Activated T-cell treated with anti-CD3 and anti-CD28 coated beads, Interleukin-2, amount 50 U/mL, for 72 hours (primary cell): ENCODE measurements around the gene KYNU. TPM values are rescaled to one million over a fixed set of nuclear protein-coding genes. Genes with fewer than 3 reads are reported as not detected.

ENCODE experiments used
- ATAC-seq, 2 donors: fragments of 150-1000 bp; cut with Tn5 transposase; replicated peaks in 1 of 2; 2 replicates each; pipeline ENCODE4 v1.10.0; 2021; ENCODE audit warnings: moderate library complexity in 2 of 2, mild to moderate bottlenecking in 1 of 2
- DNase-seq, 2 donors: peaks; one replicate each; pipeline ENCODE4 v3.0.0; 2021 to 2022; ENCODE audit warnings: mixed read lengths in 1 of 2
- H3K27ac Mint-ChIP-seq: one replicate; pipeline ENCODE4 v1.8.0; 2022; ENCODE audit warnings: mild to moderate bottlenecking, moderate library complexity, mixed read lengths
- H3K27me3 Mint-ChIP-seq: one replicate; pipeline ENCODE4 v1.8.0; 2022; ENCODE audit warnings: low read depth, mixed read lengths
- H3K36me3 Mint-ChIP-seq, 2 donors: one replicate each; pipeline ENCODE4 v1.8.0; 2022; ENCODE audit warnings: mixed read lengths in 2 of 2, mild to moderate bottlenecking in 1 of 2; ENCODE audit not compliant: insufficient read depth in 2 of 2
- H3K4me1 Mint-ChIP-seq: one replicate; pipeline ENCODE4 v1.8.0; 2022; ENCODE audit warnings: low read depth, mixed read lengths
- H3K4me3 Mint-ChIP-seq, 2 donors: one replicate each; pipeline ENCODE4 v1.8.0; 2022; ENCODE audit warnings: mild to moderate bottlenecking in 2 of 2, mixed read lengths in 2 of 2, moderate library complexity in 2 of 2
- H3K9me3 Mint-ChIP-seq, 2 donors: one replicate each; pipeline ENCODE4 v1.8.0; 2022; ENCODE audit warnings: mixed read lengths in 2 of 2
- total RNA-seq, 2 donors: library from RNA; stranded (reverse); gene quantifications; one replicate each; pipeline ENCODE4 v1.2.3, GENCODE V29; 2022

The KYNU gene
- total RNA-seq, 2 donors from 2014 or later: 0.14 to 0.35 TPM

- no peak overlapping the region for H3K27ac Mint-ChIP-seq
- no peaks in the 10 kb centered on the region for H3K36me3 Mint-ChIP-seq
- H3K9me3 Mint-ChIP-seq: no peaks in the 10 kb centered on the region
- H3K27me3 Mint-ChIP-seq: no peaks in the 10 kb centered on the region
- H3K4me3 Mint-ChIP-seq: no peak overlapping the region
- no peaks in the 10 kb centered on the region for H3K4me1 Mint-ChIP-seq
- no peak for DNase-seq
- ATAC-seq: no peak
Observed at GRCh38 chr2:142989273-142990204, 112.1 kb downstream of the KYNU start.

GRCh38 chr2:142991295-142991694 is 113.8 kb downstream of the KYNU start:
- ATAC-seq: no peak
- no peak for DNase-seq
- no peaks in the 10 kb centered on the region for H3K9me3 Mint-ChIP-seq
- no peaks in the 10 kb centered on the region for H3K4me1 Mint-ChIP-seq
- H3K27me3 Mint-ChIP-seq: no peaks in the 10 kb centered on the region
- no peak overlapping the region for H3K27ac Mint-ChIP-seq
- no peak overlapping the region for H3K4me3 Mint-ChIP-seq
- H3K36me3 Mint-ChIP-seq: no peaks in the 10 kb centered on the region

GRCh38 chr2:142992840-142993239 is 115.4 kb downstream of the KYNU start:
- ATAC-seq: no peak
- H3K27ac Mint-ChIP-seq: no peak overlapping the region
- H3K27me3 Mint-ChIP-seq: peaks cover 9% of the 10 kb centered on the region
- H3K4me3 Mint-ChIP-seq: no peak overlapping the region
- no peaks in the 10 kb centered on the region for H3K9me3 Mint-ChIP-seq
- no peaks in the 10 kb centered on the region for H3K36me3 Mint-ChIP-seq
- DNase-seq: no peak
- no peaks in the 10 kb centered on the region for H3K4me1 Mint-ChIP-seq

GRCh38 chr2:142993771-142994170 is 116.3 kb downstream of the KYNU start:
- no peak overlapping the region for H3K27ac Mint-ChIP-seq
- no peak for ATAC-seq
- H3K4me3 Mint-ChIP-seq: no peak overlapping the region

GRCh38 chr2:142994665-142995064 is 117.2 kb downstream of the KYNU start:
- ATAC-seq (no peak), DNase-seq (no peak)
- Mint-ChIP-seq H3K9me3 (no peaks in the 10 kb centered on the region), H3K27ac (no peak overlapping the region), H3K4me3 (no peak overlapping the region), H3K4me1 (no peaks in the 10 kb centered on the region), H3K27me3 (peaks cover 15% of the 10 kb centered on the region), H3K36me3 (no peaks in the 10 kb centered on the region)

More at GRCh38 chr2:142993771-142994170, 116.3 kb downstream of the KYNU start:
- no peak for DNase-seq
- Mint-ChIP-seq H3K27me3 (peaks cover 15% of the 10 kb centered on the region), H3K9me3 (no peaks in the 10 kb centered on the region), H3K4me1 (no peaks in the 10 kb centered on the region), H3K36me3 (no peaks in the 10 kb centered on the region)

- no peak for ATAC-seq
- Mint-ChIP-seq H3K27me3 (peaks cover 15% of the 10 kb centered on the region), H3K36me3 (no peaks in the 10 kb centered on the region), H3K4me1 (no peaks in the 10 kb centered on the region), H3K27ac (no peak overlapping the region), H3K9me3 (no peaks in the 10 kb centered on the region), H3K4me3 (no peak overlapping the region)
- DNase-seq: no peak
Observed at GRCh38 chr2:142997231-142997630, 119.8 kb downstream of the KYNU start.

- Mint-ChIP-seq H3K36me3 (no peaks in the 10 kb centered on the region), H3K4me3 (no peak overlapping the region), H3K27me3 (peaks cover 22% of the 10 kb centered on the region), H3K9me3 (no peaks in the 10 kb centered on the region), H3K4me1 (no peaks in the 10 kb centered on the region), H3K27ac (no peak overlapping the region)
- ATAC-seq (no peak), DNase-seq (no peak)
Observed at GRCh38 chr2:143000599-143000998, 123.1 kb downstream of the KYNU start.

GRCh38 chr2:143001501-143001900 is 124.0 kb downstream of the KYNU start:
- DNase-seq: no peak
- H3K27me3 Mint-ChIP-seq: peaks cover 22% of the 10 kb centered on the region
- no peak overlapping the region for H3K4me3 Mint-ChIP-seq
- H3K36me3 Mint-ChIP-seq: peaks cover 0 to 3% of the 10 kb centered on the region in 2 donors
- no peak for ATAC-seq
- H3K9me3 Mint-ChIP-seq: no peaks in the 10 kb centered on the region
- H3K27ac Mint-ChIP-seq: no peak overlapping the region
- H3K4me1 Mint-ChIP-seq: no peaks in the 10 kb centered on the region

- DNase-seq: no peak
- no peak for ATAC-seq
- Mint-ChIP-seq H3K4me1 (no peaks in the 10 kb centered on the region), H3K4me3 (peak overlapping the region in 1 of 2 donors; percentile 43), H3K9me3 (peaks cover 2% of the 10 kb centered on the region in 2 donors), H3K36me3 (no peaks in the 10 kb centered on the region), H3K27ac (peak overlapping the region; percentile 48), H3K27me3 (peaks cover 11% of the 10 kb centered on the region)
Observed at GRCh38 chr2:143015656-143016055, 138.2 kb downstream of the KYNU start.

GRCh38 chr2:143026411-143027054 is 149.1 kb downstream of the KYNU start:
- Mint-ChIP-seq H3K27me3 (peaks cover 7% of the 10 kb centered on the region), H3K4me1 (peaks cover 1% of the 10 kb centered on the region), H3K27ac (no peak overlapping the region), H3K9me3 (no peaks in the 10 kb centered on the region), H3K4me3 (no peak overlapping the region), H3K36me3 (no peaks in the 10 kb centered on the region)
- DNase-seq (no peak), ATAC-seq (no peak)

- no peak overlapping the region for H3K27ac Mint-ChIP-seq
- H3K9me3 Mint-ChIP-seq: no peaks in the 10 kb centered on the region
- peaks cover 7% of the 10 kb centered on the region for H3K4me1 Mint-ChIP-seq
- no peak overlapping the region for H3K4me3 Mint-ChIP-seq
- peaks cover 18% of the 10 kb centered on the region for H3K27me3 Mint-ChIP-seq
- H3K36me3 Mint-ChIP-seq: no peaks in the 10 kb centered on the region
- ATAC-seq (no peak), DNase-seq (no peak)
Observed at GRCh38 chr2:143029141-143029540, 151.7 kb downstream of the KYNU start.

- Mint-ChIP-seq H3K4me3 (no peak overlapping the region), H3K27ac (no peak overlapping the region), H3K9me3 (no peaks in the 10 kb centered on the region), H3K36me3 (no peaks in the 10 kb centered on the region), H3K4me1 (peaks cover 7% of the 10 kb centered on the region), H3K27me3 (peaks cover 18% of the 10 kb centered on the region)
- ATAC-seq (no peak), DNase-seq (no peak)
Observed at GRCh38 chr2:143030127-143030526, 152.7 kb downstream of the KYNU start.

GRCh38 chr2:143034292-143035074 is 157.0 kb downstream of the KYNU start:
- peaks cover 7% of the 10 kb centered on the region for H3K4me1 Mint-ChIP-seq
- no peak overlapping the region for H3K4me3 Mint-ChIP-seq
- H3K27ac Mint-ChIP-seq: no peak overlapping the region
- H3K36me3 Mint-ChIP-seq: no peaks in the 10 kb centered on the region
- DNase-seq: peak; percentile 48 to 50
- ATAC-seq: peak; percentile 67 to 76
- peaks cover 17% of the 10 kb centered on the region for H3K27me3 Mint-ChIP-seq
- no peaks in the 10 kb centered on the region for H3K9me3 Mint-ChIP-seq
